NOMO-1 treated with dmso at 0.1 percent for 144 hours (cell line): ENCODE data around the gene DES.

Source experiments
- DNase-seq: peaks from one replicate; lab custom pipeline; 2025; ENCODE audit not compliant: unreplicated experiment; lab: John Stamatoyannopoulos, UW

DES gene

DNA sequence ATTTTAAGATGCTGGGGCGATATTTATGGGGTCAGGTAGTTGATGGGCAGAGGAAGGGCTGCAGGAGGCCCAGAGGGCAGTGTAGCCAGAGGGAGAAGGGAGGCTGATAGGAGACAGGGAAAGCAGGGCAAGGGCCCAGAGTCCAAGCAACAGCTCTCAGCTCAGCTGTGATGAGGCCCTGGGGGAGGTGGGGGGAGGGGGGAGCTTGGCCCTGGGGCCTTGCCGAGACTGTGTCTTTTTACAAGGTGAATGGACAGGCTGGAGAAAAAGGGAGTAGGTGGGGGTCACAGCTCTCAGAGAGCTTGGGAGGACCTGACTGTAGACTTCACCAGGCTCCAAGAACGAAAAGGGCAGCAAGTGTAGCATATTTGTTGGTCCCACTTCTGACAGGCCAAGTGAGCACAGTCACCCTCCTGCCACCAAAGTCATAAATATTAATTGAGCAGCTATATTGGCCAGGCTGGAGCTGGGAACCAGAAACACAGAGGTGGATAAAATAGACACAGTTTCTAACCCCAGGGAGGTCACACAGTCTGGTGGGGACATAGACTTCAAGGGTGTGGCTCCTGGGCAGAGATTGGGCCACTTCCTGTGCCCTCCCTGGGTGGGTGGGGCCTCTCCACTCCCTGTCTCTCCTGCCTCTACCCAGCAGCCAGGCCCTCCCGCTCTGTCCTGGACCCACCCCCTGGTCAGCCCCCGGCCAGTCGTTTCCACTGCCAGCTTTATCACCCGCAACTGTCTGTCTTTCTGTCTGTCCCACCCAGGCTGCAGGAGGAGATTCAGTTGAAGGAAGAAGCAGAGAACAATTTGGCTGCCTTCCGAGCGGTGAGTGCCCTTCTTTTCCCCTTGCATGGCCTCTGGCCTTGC is 1.4 kb downstream of the DES start:
- peak; percentile 90 for DNase-seq

DNA sequence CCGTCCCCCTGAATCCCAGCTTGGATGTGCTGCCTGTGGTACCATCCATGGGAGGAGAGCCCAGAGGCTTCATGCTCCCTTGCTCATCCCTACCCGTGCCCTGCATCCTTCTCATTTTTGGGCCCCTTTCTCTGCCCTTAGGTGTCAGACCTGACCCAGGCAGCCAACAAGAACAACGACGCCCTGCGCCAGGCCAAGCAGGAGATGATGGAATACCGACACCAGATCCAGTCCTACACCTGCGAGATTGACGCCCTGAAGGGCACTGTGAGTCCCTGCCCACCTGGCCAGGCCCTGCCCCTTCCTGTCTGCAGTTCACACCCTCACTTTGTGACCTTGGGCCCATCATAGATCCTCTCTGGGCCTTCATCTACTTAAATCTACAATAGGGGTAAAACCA is 2.5 kb downstream of the DES start:
- DNase-seq, result no peak

DNA sequence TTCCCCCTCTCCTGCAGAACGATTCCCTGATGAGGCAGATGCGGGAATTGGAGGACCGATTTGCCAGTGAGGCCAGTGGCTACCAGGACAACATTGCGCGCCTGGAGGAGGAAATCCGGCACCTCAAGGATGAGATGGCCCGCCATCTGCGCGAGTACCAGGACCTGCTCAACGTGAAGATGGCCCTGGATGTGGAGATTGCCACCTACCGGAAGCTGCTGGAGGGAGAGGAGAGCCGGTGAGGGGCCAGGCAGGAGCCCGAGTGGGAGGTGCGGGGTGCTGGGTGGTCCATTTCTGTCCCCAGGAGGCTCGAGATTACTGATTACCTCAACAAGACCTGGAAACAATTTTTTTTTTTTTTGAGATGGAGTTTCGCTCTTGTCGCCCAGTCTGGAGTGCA is 3.1 kb downstream of the DES start:
- no peak for DNase-seq

DNA sequence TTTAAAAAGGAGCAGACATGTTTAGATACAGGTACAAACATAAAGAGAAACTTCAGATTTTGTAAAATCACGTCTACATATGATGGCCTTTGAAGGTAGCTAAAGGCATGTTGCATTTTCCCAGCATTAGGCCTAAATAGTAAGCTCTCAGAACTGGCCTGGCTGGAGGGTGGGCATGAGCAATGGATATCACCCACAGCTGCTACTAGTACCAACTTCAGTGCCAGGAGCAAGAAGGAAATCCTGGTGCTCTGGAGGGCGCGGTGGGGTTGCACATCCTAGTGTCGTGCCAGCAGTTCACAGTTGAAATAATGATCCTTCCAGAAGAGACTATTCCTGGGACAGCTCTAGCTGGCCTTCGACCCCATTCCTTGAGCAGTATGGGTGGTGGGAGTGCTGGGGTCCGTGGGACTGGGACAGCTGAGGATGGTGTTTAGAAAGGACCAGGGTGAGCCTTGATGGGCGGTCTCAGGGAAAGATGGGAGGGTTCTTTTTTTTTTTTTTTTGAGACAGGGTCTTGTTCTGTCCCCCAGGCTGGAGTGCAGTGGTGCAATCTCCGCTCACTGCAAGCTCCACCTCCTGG is 4.9 kb downstream of the DES start:
- DNase-seq, result no peak

DNA sequence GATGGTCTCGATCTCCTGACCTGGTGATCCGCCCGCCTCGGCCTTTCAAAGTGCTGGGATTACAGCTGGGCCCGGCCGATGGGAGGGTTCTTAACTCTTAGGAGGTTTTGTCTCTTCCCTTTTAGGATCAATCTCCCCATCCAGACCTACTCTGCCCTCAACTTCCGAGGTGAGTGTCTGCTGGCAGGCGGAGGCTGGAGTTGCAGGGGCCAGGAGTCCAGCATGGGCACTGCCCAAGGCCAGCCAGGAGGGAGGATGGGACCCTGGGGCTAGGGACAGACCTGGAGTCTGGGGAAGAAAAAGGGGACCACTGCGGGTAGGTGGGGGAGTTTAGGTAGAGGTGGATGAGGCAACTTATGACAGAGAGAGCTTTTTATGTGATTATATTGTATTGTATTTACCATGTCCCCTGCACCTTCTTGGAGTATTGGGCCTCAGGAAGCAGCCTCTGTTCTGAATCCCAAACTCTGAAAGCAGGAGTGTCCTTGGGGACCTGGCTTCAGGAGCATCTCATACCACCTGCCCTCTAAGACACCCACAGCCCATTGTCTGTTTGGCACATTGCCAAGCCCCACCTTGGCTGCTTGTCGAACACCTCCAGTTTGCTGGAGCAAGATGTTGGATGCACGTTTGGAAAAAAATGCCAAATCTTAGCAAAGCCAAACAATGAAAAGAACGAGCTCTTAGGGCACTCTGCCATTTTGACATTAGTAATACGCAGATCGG is 5.6 kb downstream of the DES start:
- DNase-seq, result no peak

DNA sequence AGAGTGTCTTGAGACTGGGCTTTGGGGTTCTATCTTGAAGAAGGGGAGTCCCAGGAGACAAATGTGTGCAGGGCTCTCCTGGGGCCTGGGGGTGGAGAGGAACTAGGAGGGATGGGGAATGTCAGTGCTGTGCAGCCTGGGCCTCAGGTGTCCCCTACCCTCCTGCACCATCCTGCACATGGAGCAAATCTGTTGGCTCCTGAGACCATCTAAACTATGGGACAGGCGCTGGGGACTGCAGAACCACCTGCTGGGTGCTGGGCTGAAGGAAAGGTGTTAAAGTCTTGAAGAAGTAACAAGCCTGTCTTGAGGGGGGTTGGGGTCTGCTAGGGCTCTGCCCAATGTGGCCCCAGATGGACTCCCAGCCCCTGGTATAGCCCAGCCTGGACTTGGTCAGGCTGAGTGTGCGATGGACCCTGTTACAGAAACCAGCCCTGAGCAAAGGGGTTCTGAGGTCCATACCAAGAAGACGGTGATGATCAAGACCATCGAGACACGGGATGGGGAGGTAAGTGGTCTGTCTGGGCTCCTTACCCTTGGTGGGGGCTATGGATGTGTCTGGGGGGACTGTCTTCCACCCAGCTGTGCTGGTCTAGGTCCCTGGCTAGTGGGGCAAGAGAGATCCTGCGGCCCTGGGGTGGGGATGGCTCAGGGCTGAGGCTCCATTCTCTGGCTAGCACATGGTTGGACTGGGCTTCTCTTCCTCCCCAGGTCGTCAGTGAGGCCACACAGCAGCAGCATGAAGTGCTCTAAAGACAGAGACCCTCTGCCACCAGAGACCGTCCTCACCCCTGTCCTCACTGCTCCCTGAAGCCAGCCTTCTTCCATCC is 7.3 kb downstream of the DES start:
- no peak for DNase-seq

DNA sequence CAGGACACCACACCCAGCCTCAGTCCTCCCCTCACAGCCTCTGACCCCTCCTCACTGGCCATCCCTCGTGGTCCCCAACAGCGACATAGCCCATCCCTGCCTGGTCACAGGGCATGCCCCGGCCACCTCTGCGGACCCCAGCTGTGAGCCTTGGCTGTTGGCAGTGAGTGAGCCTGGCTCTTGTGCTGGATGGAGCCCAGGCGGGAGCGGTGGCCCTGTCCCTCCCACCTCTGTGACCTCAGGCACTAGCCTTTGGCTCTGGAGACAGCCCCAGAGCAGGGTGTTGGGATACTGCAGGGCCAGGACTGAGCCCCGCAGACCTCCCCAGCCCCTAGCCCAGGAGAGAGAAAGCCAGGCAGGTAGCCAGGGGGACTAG is 7.9 kb downstream of the DES start:
- no peak for DNase-seq

DNA sequence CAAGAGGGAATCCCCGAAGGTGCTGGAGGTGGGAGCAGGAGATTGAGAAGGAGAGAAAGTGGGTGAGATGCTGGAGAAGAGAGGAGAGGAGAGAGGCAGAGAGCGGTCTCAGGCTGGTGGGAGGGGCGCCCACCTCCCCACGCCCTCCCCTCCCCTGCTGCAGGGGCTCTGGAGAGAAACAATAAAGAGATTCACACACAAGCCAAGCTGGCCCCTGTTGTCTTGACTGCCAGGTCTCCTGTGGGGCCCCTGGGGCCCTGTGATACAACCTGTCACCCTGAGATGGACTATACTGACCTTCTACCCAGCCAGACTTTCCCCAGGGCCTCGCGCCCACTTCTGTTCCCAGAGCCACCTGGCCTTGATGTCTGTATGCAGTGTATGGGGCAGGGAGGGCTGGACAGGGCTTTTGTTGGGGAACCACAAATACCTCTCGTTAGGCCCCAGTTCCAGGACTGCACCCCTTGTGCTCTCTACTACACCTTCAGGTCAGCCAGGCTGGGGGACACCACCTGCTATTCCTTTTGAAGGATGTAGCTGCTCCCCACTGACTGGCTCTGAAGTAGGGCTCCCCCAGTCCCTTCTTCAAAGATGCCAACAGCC is 8.5 kb downstream of the DES start:
- no peak for DNase-seq

DNA sequence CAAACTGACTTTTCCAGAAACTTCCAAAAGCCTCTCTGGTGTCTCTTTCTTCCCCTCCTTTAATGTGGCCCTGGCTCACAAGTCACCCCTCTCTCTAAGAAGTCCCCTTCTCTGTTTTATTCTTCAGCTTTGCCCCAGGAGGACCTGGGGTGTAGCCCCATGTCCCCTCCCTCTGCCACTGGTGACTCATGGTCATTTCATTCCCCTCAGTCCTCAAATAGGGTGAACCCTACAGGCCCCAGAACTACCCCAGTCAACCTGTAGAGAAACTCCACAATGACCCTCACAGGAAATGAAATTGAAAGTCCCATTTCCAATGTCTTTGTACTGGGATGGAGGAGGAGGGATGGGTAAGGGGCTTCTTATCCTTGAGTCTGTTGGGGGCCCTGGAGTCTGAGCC is 10.3 kb downstream of the DES start:
- no peak for DNase-seq

DNA sequence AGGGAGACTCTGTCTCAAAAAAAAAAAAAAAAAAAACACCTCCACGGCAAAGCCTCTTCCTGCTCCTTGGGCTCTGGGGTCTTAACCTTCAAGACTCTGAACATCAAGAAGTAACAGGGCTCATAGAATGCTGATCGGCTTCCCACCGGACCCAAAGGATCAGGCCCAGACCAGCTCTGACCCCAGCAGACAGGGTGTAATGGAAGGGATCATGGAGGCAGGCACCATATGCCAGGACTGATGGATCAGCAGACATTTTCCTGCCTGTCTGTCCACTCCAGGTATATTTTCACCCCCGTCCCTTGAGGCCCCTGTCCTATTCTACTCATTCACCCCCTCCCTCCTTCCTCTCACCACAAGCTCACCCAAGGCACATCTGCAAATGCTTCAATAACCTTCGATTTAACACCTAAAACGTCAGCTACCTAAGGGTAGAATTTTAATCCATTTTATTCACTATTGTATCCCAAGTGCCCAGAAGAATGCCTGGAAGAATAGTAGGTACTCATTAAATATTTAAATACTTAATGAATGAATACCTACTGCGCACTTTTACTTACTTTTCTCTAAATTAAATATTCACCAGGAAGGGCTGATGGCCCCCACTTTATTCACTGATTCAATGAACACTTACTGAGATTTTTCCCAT is 11.9 kb downstream of the DES start:
- no peak for DNase-seq

DNA sequence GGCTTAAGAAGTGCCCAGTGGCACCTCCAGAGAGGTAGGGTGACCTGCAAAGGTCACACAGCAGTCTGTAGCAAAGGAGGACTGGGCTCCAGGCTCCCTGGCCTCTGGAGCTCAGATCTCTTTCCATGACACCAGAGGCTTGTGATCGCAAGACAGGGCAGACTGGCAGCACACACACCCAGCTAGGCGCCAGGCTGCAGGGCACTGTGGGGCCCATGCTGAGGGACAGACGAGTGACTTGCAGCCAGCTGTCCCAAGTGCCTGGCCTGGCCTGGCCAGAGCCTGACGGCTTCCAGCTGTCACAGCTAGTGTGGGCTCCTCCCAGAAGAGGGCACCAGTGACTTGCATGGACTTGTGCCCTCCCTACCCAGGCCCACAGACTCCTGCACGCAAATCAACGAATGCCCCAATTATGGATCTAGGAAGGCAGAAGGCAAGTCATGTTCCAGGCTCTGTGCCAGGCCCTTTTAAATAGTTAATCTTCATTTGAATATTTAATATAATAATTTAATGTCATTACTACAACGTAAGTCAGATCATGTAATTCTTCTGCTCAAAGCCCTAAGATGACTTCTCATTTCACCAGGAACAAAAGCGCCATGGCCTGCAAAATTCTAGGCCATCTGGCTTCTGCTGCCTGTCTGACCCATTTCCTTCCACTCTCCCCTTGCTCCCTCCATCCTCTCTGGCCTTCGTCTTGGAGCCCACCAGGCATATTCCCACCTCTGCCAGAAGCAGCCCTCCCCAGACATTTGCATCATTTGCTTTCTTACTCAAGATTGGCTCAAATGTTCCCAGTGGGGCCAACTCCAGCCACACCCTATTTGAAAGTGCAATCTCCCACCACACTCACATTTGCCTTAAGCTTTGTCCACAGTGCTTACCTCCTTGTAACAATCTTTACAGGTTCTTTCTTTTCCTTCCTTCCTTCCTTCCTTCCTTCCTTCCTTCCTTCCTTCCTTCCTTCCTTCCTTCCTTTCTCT is 12.7 kb downstream of the DES start:
- DNase-seq, result no peak

DNA sequence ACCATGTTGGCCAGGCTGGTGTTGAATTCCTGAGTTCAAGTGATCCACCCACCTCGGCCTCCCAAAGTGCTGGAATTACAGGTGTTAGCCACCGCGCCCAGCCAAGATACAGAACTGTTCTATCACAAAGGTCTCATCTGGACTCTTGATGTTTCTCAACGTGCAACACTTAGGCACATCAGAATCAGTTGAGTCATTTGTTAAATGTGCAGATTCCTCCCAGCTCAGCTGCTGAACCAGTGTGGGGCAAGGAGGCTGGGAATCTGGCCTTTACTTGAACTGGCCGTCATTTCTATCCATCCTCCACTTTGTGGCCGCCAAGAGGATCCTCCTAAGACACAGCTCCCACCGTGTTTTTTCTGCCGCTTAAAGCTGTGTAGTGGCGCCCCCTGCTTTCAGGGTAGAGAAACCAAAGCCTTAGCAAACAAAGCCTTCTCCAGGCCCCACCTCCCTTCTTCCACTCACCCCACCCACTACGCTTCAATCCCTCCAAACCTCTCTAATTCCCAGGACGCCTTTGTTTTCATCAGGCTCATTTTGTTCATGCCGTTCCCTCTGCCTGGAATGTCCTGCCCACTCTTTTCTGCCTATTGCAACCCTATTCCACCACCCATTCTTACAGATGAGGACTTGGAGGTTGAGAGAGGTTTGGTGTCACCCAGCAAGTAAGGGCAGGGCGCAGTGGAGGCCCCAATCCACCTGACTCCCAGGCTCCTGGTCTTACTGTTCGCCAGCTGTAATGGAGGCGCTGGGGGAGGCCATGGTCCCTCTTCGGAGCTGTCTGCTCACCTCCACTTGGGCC is 15.7 kb downstream of the DES start:
- DNase-seq, result peak; percentile 40

DNA sequence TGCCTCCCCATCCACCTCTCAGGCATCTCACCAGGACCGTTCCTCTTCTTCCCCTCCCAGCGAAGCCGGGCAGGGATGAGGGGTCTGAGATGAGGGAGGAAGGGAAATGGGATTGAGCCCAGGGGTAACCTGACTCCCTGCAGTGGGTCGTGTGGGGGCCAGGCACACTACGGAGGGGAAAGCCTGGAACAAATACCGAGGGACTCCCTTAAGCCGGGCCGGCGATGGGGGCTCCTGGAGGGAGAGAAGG is 16.2 kb downstream of the DES start:
- DNase-seq, result no peak

DNA sequence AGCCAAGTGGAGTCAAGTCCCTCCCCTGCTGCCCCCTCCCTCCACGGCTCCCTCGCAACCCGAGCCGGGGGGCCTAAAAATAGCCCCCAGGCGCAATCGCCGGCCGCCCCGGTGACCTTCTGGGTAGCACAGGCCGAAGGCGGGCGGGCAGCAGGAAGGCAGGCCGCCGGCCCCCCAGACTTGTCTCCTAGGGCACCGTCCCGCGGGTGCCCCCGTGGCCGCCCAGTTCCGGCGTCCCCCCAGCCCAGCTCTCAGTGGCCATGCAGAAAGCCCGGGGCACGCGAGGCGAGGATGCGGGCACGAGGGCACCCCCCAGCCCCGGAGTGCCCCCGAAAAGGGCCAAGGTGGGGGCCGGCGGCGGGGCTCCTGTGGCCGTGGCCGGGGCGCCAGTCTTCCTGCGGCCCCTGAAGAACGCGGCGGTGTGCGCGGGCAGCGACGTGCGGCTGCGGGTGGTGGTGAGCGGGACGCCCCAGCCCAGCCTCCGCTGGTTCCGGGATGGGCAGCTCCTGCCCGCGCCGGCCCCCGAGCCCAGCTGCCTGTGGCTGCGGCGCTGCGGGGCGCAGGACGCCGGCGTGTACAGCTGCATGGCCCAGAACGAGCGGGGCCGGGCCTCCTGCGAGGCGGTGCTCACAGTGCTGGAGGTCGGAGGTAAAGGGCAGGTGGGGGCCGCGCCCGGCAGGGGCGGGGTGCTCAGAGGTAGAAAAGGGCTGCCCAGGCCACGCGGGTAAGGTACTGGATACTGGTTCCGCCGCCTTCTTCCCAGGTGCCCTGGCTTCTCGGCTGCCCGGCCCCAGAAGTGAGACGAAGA is 16.7 kb downstream of the DES start, which contains the start of gene SPEG:
SPEG (plus strand) TSS at position 126 of the 808 bp plus-strand sequence; CDS start at position 261, 135 bp downstream.
- DNase-seq, result no peak

DNA sequence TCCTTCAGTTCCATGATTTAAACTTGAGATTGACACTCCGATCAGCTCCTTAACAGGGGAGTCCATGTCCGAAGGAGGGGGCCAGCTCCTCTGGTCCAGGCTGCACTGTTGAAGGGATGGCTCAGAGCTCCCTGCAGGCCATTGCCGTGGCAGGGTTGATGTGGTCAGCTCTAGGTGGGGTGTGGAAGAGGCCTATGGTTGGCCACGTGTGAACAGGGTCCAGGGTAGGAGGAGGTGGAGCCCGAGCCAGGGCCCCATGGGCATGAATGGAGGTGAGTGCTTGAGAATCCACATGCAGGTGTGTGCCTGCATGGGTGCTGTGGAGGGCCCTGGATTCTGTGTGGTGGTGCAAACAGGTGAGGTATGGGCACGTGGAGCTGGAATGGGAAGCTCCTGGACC is 17.5 kb downstream of the DES start:
- no peak for DNase-seq

DNA sequence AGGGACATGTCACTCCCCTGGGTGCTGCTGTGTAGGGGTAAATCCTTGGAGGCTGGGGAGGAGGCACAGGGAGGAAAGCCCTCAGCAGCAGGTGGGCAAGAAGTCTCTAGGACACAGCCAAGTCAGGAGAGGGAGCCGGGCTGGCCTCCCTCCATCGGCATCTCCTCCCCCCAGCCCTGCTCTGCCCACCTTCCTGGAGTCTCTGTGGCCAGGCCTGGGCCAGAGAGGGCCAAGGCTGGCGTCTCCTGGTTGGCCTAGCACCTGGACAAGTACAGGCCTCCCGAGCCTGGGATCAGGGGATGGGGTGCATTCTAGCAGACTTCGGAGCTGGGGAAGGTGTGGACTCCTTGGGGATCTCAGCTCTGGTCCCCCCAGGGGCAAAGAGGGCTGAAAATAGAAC is 18.3 kb downstream of the DES start:
- no peak for DNase-seq

DNA sequence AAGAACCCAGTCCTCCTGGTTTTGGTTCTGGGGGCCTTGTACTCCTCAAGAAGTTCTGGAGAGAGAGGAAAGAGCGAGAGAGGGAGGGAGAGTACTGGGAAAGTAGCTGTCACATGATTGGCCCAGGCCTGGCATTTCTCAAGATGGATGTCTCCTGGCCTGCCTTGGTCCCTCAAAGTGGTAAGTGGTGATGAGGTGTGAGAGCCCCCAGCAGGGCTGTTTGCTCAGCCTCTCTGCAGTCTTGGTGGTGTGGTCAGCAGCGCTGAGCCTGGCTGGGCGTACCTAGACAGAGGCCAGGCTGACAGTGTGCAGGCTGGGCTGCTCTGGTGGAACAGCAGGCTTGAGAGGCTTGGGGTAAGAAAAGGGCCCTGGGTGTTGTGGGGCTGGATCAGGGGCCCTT is 19.0 kb downstream of the DES start:
- DNase-seq, result no peak

DNA sequence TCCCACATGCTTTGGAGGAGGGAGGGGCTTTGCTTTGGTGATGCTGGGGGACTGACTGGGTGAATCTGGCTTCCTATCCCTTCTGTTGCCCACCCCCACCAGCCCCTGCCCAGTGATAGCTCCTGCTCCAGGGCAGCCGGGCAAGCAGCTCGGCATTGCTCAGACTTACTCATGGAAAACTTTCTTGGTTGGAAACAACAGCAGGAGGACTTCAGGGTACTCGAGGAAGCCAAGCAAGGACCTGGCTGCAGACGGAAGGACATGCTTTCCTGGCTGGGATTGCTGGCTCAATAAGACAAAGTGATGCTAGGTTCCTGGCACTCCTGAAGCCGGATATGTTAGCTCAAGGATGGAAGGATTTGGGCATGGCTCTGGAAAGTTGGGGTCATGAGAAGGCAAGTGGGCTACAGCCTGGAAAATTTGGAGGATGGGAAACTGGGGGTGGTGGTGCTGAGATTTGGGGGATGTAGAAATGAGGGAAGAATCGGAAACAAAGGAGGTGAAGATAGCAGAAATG is 19.6 kb downstream of the DES start:
- DNase-seq, result no peak
